Measurements from ENCODE around the gene FRMPD4.

FRMPD4 gene

DNA sequence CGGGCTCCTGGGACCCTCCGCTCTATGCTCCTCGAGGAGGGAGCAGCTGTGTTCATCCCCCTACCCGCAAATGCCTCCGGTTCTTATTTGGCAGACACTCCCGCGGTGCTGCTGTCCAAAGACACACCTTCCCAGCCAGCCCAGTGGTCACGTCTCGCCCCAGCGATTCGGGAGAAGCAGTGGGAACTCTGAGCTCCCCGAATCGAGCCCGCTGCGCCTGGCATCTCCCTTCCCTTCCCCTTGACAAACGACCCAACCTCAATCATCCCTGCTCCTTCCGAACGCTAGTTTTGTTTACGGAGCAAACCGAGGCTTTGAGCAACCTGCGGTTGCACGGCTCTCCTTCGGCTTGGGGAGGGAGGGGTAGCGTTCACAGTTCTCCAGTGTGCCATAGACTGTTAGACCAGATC, 317 bp upstream of the FRMPD4 start:
- no peak for TF ChIP-seq CTCF (IDR thresholded peaks at IDR 0.05; ENCODE audit: insufficient read depth, low read depth, low read length, missing control alignments)
- H3K4me3 ChIP-seq (ENCODE audit: low read length) = peak overlapping the region; percentile 23
- peak; percentile 9 for DNase-seq (ENCODE audit: low read depth)

GRCh38 chrX:12139934-12140611, 1.8 kb downstream of the FRMPD4 start:
- H3K4me3 ChIP-seq (ENCODE audit: low read length) = no peak overlapping the region
- TF ChIP-seq CTCF (IDR thresholded peaks at IDR 0.05; ENCODE audit: insufficient read depth, low read depth, low read length, missing control alignments) = no peak
- peak; percentile 70 for DNase-seq (ENCODE audit: low read depth)

GRCh38 chrX:12141511-12141910, 3.2 kb downstream of the FRMPD4 start:
- DNase-seq (ENCODE audit: low read depth) = no peak
- no peak for TF ChIP-seq CTCF (IDR thresholded peaks at IDR 0.05; ENCODE audit: insufficient read depth, low read depth, low read length, missing control alignments)
- H3K4me3 ChIP-seq (ENCODE audit: low read length) = no peak overlapping the region

- no peak overlapping the region for H3K4me3 ChIP-seq (ENCODE audit: low read length)
- DNase-seq (ENCODE audit: low read depth) = no peak
- no peak for TF ChIP-seq CTCF (IDR thresholded peaks at IDR 0.05; ENCODE audit: insufficient read depth, low read depth, low read length, missing control alignments)
These were observed 4.4 kb downstream of the FRMPD4 start for GRCh38 chrX:12142661-12143060.

- no peak for TF ChIP-seq CTCF (IDR thresholded peaks at IDR 0.05; ENCODE audit: insufficient read depth, low read depth, low read length, missing control alignments)
- H3K4me3 ChIP-seq (ENCODE audit: low read length) = no peak overlapping the region
- no peak for DNase-seq (ENCODE audit: low read depth)
These were observed 7.1 kb downstream of the FRMPD4 start for GRCh38 chrX:12145402-12145801.

GRCh38 chrX:12149670-12150407, 11.6 kb downstream of the FRMPD4 start:
- TF ChIP-seq CTCF (IDR thresholded peaks at IDR 0.05; ENCODE audit: insufficient read depth, low read depth, low read length, missing control alignments) = no peak
- peak; percentile 50 for DNase-seq (ENCODE audit: low read depth)
- H3K4me3 ChIP-seq (ENCODE audit: low read length) = no peak overlapping the region
